Skeletal muscle satellite cell (primary cell): ENCODE measurements around the gene ACAD8.

Experiments used
- H3K27me3 ChIP-seq: 2 replicates; pipeline ENCODE4 v1.7.0; 2013; ENCODE audit warnings: low read length; ENCODE audit not compliant: control insufficient read depth, insufficient read depth
- H3K36me3 ChIP-seq: 2 replicates; pipeline ENCODE4 v1.7.0; 2013; ENCODE audit warnings: mild to moderate bottlenecking, control low read depth, low read length; ENCODE audit not compliant: insufficient read depth
- H3K4me1 ChIP-seq: 2 replicates; pipeline ENCODE4 v1.7.0; 2013; ENCODE audit warnings: low read length; ENCODE audit not compliant: control insufficient read depth, insufficient read depth
- H3K4me2 ChIP-seq: 2 replicates; pipeline ENCODE4 v1.7.0; 2013; ENCODE audit warnings: mild to moderate bottlenecking, low read length
- H3K4me3 ChIP-seq: 2 replicates; pipeline ENCODE4 v1.7.0; 2013; ENCODE audit warnings: low read length
- H3K9ac ChIP-seq: 2 replicates; pipeline ENCODE4 v1.7.0; 2013; ENCODE audit warnings: mild to moderate bottlenecking, low read depth, low read length, moderate library complexity
- H3K9me3 ChIP-seq: replicated peaks from 2 replicates; pipeline ENCODE4 v1.7.0; 2013; ENCODE audit warnings: mild to moderate bottlenecking, control low read depth, low read length

The ACAD8 gene

DNA sequence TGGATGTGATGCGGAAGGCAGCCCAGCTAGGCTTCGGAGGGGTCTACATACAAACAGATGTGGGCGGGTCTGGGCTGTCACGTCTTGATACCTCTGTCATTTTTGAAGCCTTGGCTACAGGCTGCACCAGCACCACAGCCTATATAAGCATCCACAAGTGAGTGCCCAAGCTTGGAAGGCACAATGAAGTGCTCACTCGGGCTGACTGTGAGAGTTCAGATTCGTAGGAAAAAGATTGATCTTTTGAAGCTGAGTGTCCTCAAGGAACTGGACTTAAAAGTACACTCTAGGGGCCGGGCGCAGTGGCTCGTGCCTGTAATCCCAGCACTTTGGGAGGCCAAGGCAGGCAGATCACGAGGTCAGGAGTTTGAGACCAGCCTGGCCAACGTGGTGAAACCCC, 3.7 kb downstream of the ACAD8 start:
- Histone ChIP-seq H3K9me3 (no peaks in the 10 kb centered on the region), H3K4me1 (peaks cover 12% of the 10 kb centered on the region), H3K4me2 (no peak overlapping the region), H3K36me3 (peaks cover 32% of the 10 kb centered on the region), H3K4me3 (no peak overlapping the region), H3K9ac (no peak overlapping the region), H3K27me3 (no peaks in the 10 kb centered on the region)

DNA sequence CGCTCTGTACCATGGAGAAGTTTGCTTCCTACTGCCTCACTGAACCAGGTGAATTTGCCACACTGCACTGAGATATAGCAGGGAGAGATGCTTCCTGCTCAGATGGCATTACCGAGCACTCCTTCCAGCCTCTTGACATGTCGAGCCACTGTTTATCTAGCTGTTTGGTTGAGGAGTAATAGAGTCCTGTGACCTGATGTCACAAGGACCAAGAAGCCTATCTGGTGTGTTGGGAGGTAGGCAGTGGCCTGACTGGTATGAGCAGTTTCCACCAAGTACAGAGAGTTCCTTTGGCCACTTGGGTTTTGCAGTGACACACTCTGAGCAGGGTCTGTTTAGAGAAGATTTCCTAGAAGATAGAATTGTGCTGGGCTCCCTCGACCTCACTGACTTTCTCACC, 5.2 kb downstream of the ACAD8 start:
- peaks cover 9% of the 10 kb centered on the region for H3K4me1 ChIP-seq
- no peak overlapping the region for H3K4me3 ChIP-seq
- no peaks in the 10 kb centered on the region for H3K9me3 ChIP-seq
- H3K4me2 ChIP-seq = no peak overlapping the region
- H3K9ac ChIP-seq = no peak overlapping the region
- H3K27me3 ChIP-seq = no peaks in the 10 kb centered on the region
- peaks cover 46% of the 10 kb centered on the region for H3K36me3 ChIP-seq

DNA sequence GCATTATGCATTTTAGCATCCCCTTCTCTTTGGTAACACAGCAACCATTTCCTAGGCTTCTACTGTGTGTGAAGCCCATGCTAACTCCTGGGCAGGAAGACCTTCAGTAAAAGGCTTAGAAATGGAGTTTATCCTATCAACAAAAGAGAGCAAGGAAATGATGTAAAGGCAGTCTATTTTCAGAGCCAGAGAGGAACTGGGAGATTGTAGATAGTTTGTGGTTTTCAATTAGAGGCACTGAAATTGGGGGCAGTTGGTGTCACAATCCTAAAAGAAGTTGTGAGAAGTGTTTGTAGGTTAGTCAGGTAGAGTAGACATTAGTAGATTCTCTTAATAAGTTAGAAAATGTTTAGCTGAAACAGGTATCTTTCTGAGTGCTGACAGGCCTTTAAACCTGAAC, 7.1 kb downstream of the ACAD8 start:
- Histone ChIP-seq H3K27me3 (no peaks in the 10 kb centered on the region), H3K36me3 (peaks cover 48% of the 10 kb centered on the region), H3K4me2 (no peak overlapping the region), H3K4me1 (no peaks in the 10 kb centered on the region), H3K9ac (no peak overlapping the region), H3K9me3 (no peaks in the 10 kb centered on the region), H3K4me3 (no peak overlapping the region)

DNA sequence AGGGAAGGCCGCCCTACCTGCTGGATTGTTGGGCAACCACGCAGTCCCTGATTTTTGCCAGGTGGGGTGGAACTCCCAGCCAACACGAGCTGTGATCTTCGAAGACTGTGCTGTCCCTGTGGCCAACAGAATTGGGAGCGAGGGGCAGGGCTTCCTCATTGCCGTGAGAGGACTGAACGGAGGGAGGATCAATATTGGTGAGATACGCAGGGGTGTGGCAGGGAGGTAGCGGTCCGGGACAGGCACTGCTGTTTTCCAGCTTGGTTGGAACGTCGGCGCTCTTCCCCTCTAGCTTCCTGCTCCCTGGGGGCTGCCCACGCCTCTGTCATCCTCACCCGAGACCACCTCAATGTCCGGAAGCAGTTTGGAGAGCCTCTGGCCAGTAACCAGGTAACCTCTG, 7.6 kb downstream of the ACAD8 start:
- no peak overlapping the region for H3K4me2 ChIP-seq
- H3K36me3 ChIP-seq = peaks cover 48% of the 10 kb centered on the region
- no peaks in the 10 kb centered on the region for H3K27me3 ChIP-seq
- no peaks in the 10 kb centered on the region for H3K4me1 ChIP-seq
- no peaks in the 10 kb centered on the region for H3K9me3 ChIP-seq
- no peak overlapping the region for H3K9ac ChIP-seq
- no peak overlapping the region for H3K4me3 ChIP-seq

DNA sequence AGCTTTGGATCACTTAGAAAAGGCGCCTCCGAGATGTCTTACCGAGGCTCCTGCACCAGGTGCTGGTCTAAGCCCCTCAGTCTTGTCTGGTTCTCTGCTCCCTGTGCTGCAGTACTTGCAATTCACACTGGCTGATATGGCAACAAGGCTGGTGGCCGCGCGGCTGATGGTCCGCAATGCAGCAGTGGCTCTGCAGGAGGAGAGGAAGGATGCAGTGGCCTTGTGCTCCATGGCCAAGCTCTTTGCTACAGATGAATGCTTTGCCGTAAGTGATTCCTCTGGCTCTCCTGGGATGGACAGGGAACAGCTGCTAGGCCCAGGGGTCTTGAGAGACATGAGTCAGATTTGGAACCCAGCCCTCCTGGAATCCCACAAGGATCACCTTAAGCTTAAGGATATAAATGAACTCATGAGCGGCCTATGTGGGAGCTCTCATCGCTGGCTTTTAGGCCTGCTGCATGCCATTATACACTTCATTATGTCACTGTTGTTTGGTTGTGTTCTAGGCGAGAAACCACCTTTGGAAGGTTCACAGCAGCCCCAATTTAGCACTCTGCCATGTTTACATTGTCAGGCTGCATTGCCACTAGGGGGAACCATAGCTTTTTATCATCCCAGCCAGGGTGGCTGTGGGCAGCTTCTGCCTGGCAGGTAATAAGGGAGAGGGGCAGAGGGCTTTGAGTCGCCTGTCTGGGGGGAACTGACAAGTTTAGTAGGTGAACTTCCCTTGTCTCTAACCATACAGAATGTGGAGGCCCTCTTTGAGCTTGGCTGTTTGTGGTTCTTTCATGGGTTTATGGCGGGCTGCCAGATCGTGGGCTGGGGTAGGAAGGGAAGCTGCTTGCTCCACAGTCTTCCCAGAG, 8.5 kb downstream of the ACAD8 start:
- no peak overlapping the region for H3K9ac ChIP-seq
- H3K4me1 ChIP-seq = peaks cover 7% of the 10 kb centered on the region
- no peak overlapping the region for H3K4me3 ChIP-seq
- no peak overlapping the region for H3K4me2 ChIP-seq
- H3K27me3 ChIP-seq = no peaks in the 10 kb centered on the region
- no peaks in the 10 kb centered on the region for H3K9me3 ChIP-seq
- H3K36me3 ChIP-seq = peaks cover 48% of the 10 kb centered on the region

DNA sequence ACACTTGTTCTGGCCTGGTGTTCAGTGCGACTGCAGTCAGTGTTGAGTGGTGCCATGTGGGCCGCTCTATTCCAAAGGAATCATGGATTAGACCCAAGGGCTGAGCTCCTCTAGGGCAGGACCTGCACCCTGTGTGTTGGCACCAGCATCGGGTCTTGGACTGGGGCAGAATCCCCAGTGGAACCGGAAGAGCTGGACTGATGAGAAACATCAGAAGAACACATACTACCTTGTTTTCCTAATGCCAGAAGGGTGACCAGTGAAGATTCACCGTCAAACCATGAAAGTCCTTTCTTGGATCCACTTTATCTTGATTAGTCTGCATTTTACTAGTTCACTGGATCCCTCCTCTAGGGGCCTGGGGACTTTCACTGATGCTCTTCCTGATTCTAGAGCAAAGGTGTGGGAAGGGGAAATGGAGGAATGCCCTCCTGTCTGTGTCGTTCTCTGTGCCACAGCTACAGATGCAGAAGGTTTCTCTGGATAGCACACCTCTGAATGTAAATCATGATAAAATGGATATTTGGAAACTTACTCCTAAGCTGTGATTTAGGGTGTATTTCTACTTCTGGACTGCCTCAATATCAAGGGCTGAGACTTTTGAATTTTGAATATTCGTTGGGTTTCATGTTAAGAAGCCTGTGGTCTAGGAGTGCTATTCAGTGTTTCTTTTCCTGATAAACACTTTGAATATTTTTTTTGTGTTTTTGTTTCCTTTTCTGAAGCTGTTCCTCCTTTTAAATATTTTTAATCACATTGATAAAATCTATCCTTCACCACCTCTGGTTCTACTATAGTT, 11.8 kb downstream of the ACAD8 start:
- H3K36me3 ChIP-seq = peaks cover 28% of the 10 kb centered on the region
- H3K4me1 ChIP-seq = peaks cover 10% of the 10 kb centered on the region
- no peak overlapping the region for H3K4me2 ChIP-seq
- peaks cover 3% of the 10 kb centered on the region for H3K27me3 ChIP-seq
- no peaks in the 10 kb centered on the region for H3K9me3 ChIP-seq
- no peak overlapping the region for H3K9ac ChIP-seq
- no peak overlapping the region for H3K4me3 ChIP-seq

DNA sequence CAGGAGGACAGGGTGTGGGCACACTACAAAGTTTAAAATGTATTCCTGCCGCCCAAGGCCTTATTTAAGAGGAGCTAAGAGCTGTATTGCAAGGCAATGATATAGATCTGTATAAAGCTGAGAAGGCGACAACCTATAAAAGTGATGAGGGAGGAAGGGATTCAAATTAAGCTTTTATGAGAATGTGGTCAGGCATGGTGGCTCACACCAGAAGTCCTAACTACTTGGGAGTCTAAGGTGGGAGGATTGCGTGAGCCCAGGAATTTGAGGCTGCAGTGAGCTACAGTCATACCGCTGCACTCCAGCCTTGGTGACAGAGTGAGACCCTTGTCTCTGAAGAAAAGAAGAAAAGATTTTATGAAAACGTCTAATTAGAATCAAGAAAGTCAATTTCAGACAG, 13.1 kb downstream of the ACAD8 start:
- Histone ChIP-seq H3K27me3 (peaks cover 13% of the 10 kb centered on the region), H3K9me3 (no peaks in the 10 kb centered on the region), H3K4me2 (no peak overlapping the region), H3K4me3 (no peak overlapping the region), H3K36me3 (peaks cover 21% of the 10 kb centered on the region), H3K4me1 (peaks cover 10% of the 10 kb centered on the region), H3K9ac (no peak overlapping the region)

DNA sequence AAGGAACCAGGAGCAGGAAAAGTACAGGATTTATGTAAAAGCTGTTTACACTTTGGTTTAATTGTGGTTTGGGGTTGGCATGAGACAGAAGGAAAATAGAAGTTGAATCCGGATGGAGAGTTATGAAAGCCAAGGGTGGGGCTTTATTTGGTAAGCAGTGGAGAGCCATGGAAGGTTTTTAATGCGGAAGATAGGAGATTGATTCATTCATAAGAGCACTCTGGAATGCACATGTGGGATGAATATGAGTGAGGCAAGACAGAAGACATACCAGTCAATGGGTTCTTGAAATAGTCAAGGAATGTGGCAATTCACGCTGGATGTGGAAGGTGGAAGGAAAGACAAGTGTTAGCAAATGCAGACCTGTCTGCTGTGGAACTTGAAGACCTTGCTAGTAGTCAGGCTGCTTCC, 13.5 kb downstream of the ACAD8 start:
- H3K27me3 ChIP-seq = peaks cover 16% of the 10 kb centered on the region
- H3K4me1 ChIP-seq = peaks cover 10% of the 10 kb centered on the region
- no peak overlapping the region for H3K4me3 ChIP-seq
- no peaks in the 10 kb centered on the region for H3K9me3 ChIP-seq
- H3K36me3 ChIP-seq = peaks cover 17% of the 10 kb centered on the region
- no peak overlapping the region for H3K4me2 ChIP-seq
- no peak overlapping the region for H3K9ac ChIP-seq

DNA sequence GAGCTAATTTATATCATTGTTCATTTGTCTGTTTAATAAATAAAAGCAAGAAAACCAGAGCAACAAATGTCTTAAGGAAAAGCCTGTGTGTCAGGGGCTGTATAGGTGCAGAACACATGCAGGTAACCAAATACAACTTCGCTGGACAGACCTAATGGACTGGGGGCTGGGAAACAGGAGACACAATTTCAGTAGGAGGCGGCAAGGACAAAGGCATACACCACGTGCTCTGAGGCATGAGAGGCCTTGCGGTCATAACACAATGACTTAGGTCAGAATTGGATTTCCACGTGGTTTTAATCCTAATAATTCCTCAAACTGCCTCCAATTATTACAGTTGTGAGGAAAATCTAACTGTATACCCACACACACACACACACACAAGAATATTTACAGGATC, 14.1 kb downstream of the ACAD8 start:
- Histone ChIP-seq H3K4me2 (no peak overlapping the region), H3K9me3 (no peaks in the 10 kb centered on the region), H3K4me1 (peaks cover 10% of the 10 kb centered on the region), H3K9ac (no peak overlapping the region), H3K36me3 (peaks cover 12% of the 10 kb centered on the region), H3K27me3 (peaks cover 21% of the 10 kb centered on the region), H3K4me3 (no peak overlapping the region)

DNA sequence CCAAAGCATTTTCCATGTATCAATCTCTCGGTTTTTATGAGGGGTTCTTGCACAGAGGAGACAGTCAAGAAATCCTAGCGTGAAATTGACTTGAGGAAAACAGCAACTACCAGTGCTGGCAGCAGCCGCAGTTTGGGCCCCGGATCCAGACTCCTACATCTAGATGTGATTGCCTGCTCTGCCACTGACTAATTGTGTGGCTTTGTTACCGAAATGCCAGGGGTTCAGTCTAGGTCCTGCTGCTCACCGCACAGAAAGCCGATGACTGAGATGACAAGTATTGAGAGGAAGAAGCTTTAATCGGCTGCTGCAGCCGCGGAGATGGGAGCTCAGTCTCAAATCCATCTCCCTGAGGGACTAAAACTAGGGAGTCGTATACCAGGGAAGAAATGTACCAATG, 14.6 kb downstream of the ACAD8 start:
- peaks cover 25% of the 10 kb centered on the region for H3K27me3 ChIP-seq
- H3K36me3 ChIP-seq = peaks cover 8% of the 10 kb centered on the region
- H3K4me3 ChIP-seq = no peak overlapping the region
- peaks cover 10% of the 10 kb centered on the region for H3K4me1 ChIP-seq
- no peak overlapping the region for H3K9ac ChIP-seq
- H3K4me2 ChIP-seq = no peak overlapping the region
- H3K9me3 ChIP-seq = no peaks in the 10 kb centered on the region

DNA sequence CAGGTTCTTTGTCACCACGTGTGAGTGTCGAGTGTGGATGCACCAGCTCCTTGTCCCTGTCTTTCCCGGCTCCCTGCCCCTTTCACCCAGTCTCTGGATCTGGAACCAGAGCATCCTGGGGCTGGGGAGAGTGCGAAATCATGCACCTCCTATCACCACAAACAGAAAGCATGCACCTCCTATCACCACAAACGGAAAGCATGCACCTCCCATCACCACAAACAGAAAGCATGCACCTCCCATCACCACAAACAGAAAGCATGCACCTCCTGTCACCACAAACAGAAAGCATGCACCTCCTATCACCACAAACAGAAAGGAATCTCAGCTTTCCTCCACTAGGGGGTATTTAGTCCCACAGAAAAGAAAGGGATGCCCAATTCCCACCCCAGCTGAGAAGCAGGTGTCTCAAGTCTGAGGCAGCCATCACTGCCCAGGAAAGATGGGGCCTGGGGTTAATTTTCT, 16.9 kb downstream of the ACAD8 start:
- Histone ChIP-seq H3K9ac (no peak overlapping the region), H3K4me2 (no peak overlapping the region), H3K27me3 (peaks cover 47% of the 10 kb centered on the region), H3K4me3 (no peak overlapping the region), H3K36me3 (no peaks in the 10 kb centered on the region), H3K9me3 (no peaks in the 10 kb centered on the region), H3K4me1 (peaks cover 10% of the 10 kb centered on the region)
